ENCODE results near the gene ARL5C.

ARL5C gene

GRCh38 chr17:39170558-39170957 is 4.6 kb upstream of the ARL5C start:
- TF ChIP-seq CTCF (IDR thresholded peaks at IDR 0.05), result no peak

GRCh38 chr17:39170109-39170508 is 4.1 kb upstream of the ARL5C start:
- TF ChIP-seq CTCF (IDR thresholded peaks at IDR 0.05), result no peak

GRCh38 chr17:39169518-39169917 is 3.6 kb upstream of the ARL5C start:
- TF ChIP-seq CTCF (IDR thresholded peaks at IDR 0.05), result no peak

- TF ChIP-seq CTCF (IDR thresholded peaks at IDR 0.05), result no peak
Measured at GRCh38 chr17:39169101-39169500, 3.1 kb upstream of the ARL5C start.

- TF ChIP-seq CTCF (IDR thresholded peaks at IDR 0.05), result no peak
Measured at GRCh38 chr17:39167476-39167875, 1.5 kb upstream of the ARL5C start.

GRCh38 chr17:39166437-39167335 is 725 bp upstream of the ARL5C start:
- no peak for TF ChIP-seq CTCF (IDR thresholded peaks at IDR 0.05)

GRCh38 chr17:39165178-39165840 is 652 bp downstream of the ARL5C start:
- no peak for TF ChIP-seq CTCF (IDR thresholded peaks at IDR 0.05)
